Posterior vena cava (tissue), 2 donors: ENCODE data around the gene GLUL. TPM values are rescaled to one million over a fixed set of nuclear protein-coding genes. Genes with fewer than 3 reads are reported as not detected.
A peak's percentile ranks its signal among the peaks of the same experiment; 100 is the strongest.

Experiments used
- DNase-seq: peaks from one replicate; pipeline ENCODE4 v3.0.0-alpha.2; 2020; ENCODE audit warnings: low spot score
- intact Hi-C, 2 donors: fragments of 100-400 bp; cut with DNase I; formaldehyde crosslinking; loops; one replicate each; pipeline versions ENCODE4 v1.14.1 to v1.14.2; 2022 to 2023
- total RNA-seq, 2 donors: library from RNA; stranded (reverse); fragmentation: NEBNext Ultra II Directional; extraction: Animal tissue kit (Norgen Biotek cat#: 25700); gene quantifications; one replicate each; pipeline ENCODE4 v1.2.1, GENCODE V29; 2021
- donor health status: DM: yes; HTN: yes; CAD: no.
- donor health status: DM: yes; HTN: yes; CAD: no.

The GLUL gene
- total RNA-seq, 2 donors from 2014 or later, result 482 to 580 TPM

DNA sequence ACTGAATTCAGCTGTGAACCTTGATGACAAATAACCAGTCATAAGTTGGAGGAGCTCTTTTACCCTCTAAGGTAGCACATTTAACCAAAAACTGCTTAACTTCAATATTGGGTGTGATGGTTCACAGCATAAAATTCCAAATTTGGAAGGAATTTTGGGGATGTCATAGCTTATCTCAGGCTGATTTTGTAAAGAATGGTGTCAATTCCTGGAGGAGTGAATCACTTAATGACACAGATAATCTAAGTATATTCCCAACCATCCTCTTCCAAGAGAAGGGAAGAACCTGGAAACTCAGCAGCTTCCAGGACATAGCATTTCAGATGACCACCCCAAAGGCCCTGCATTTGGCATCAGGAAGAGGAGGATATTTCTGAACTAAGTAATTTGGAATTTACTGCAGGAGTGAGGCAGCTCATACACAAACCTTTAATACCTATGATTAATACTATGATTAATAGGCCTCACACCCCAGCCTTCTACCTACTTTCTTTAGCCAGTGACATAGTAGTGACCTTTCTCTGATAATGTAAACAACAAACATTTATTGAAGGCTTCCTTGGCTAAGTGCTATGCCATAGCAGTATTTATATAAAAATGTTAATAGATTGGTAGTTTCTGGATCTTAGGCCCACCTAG, 14.5 kb downstream of the GLUL start:
- no peak for DNase-seq

DNA sequence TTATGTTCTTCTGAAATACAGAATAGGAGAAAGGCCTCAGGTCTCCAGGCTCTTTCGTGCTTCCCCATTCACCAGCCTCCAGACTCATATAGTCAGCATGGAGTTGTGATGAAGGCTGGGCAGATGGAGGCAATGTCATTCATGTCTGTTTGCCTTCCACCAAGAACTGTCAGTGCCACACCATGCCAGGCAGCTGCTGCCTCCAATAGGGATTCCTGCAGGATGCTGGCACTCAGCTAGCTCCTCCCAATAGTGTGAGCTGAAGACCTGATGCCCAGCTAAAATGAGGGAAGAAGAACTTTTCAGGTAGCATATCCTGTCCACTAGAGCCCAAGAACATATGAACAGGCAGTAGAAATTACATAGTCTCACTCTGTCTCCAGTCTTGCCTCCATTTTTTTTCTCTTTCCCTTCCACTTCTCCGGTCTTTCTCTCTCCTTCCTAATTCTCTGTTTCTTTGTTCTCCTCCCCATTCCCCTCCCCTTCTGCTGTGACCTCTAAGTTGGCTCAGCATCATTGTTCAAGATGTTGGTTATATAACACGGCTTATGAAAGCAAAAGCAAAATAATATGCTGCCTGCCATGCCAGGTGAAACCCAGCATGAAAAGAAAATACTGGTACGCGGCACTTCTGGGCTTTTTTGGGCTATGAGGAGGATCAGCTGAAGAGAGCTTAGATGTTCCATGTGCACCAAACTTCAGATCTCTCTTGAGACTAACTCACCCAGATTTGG, 17.3 kb downstream of the GLUL start:
- no peak for DNase-seq
- intact Hi-C loops, result no loop called here

More for the DNA sequence above, 14.5 kb downstream of the GLUL start:
- intact Hi-C loops, result no loop called here

GRCh38 chr1:182370532-182370931, 21.1 kb downstream of the GLUL start:
- intact Hi-C loops, result no loop called here
- no peak for DNase-seq

DNA sequence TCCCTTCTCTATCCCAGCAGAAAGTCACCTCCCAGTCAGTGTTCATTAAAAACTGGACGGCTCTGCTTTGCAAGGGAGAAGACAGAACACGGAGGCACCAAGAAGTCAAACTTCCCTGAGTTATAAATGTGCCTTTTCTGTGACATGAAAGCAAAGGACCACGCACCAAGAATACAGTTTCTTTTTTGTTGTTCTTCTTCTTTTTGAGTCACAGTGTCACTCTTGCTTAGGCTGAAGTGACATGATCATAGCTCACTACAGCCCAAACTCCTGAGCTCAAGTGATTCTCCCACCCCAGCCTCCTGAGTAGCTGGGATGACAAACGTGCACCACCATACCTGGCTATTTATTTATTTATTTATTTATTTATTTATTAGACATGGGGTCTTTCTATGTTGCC, 22.7 kb downstream of the GLUL start:
- intact Hi-C loops, result no loop called here
- no peak for DNase-seq

- intact Hi-C loops, result no loop called here
- DNase-seq, result no peak
These were observed 23.2 kb downstream of the GLUL start for GRCh38 chr1:182368358-182368757.

DNA sequence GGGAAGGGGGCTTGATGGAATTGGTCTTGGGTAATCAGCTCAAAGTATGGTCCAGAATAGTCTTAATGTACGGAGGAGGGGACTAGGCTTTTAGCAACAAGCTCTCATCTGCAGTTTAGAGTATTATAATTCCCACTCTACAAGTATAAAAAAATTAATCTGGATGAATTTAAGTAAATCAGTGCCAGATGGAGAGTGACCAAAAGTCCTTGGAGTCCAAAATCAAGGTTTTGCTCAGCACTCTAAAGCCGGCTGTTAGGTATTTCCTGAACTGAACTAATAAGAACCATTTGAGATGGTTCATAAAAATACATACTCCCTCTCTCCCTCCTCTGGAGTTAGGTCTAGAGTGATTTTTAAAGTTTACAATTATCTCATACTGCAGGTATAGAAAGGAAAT, 23.7 kb downstream of the GLUL start:
- intact Hi-C loops, result no loop called here
- no peak for DNase-seq

GRCh38 chr1:182366596-182366995, 25.0 kb downstream of the GLUL start:
- DNase-seq, result no peak

GRCh38 chr1:182359645-182360044, 31.9 kb downstream of the GLUL start:
- DNase-seq, result no peak
- intact Hi-C loops, result loop anchor here in 1 of 2 donors (10.0 kb wide), 1 partner anchor 75 kb away; no protein-coding TSS in a partner anchor

More at GRCh38 chr1:182366596-182366995, 25.0 kb downstream of the GLUL start:
- intact Hi-C loops, result no loop called here

DNA sequence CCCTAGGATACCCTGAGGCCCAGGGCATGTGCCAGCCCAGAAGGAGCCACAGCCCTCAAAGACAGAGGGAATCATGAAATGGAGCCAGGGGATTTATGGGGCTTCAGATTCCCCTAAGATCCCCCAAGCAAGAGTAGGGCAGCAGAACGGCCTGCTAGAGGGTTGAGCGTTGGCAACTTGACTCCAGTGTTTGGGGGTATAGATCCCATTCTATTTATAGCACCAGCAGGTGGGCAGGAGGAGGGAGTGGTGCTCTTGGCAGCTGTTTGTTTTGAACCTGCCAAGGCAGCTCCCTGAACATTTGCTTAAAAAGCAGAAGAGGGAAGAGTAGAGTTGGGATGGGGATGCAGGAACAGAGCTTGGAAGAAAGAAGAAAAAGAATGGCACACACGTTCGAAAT, 33.7 kb downstream of the GLUL start:
- intact Hi-C loops, result loop anchor here in 1 of 2 donors (10.0 kb wide), 1 partner anchor 73 kb away; no protein-coding TSS in a partner anchor

DNA sequence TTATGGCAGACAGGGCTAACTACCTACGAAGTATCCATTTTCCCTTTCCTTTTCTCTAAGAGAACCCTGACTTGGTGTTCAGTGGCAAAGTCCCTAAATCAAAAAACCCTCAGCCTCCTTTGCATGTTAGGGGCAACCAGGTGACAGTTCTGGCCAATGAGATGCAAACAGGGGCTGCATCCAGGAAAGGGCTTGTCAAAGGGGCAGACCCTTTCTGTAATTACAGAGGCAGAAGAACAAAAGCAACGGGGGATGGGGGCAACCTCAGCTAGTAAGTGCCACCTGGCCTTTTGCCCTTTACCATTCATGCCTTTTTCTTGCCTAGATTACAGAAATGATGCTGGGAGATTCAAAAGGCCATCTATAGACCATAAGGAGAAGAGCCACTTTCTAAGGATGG, 34.4 kb downstream of the GLUL start:
- intact Hi-C loops, result loop anchor here in 1 of 2 donors (10.0 kb wide), 1 partner anchor 72 kb away; no protein-coding TSS in a partner anchor
- DNase-seq, result no peak

More for the DNA sequence above, 33.7 kb downstream of the GLUL start:
- DNase-seq, result no peak

- no peak for DNase-seq
- intact Hi-C loops, result loop anchor here in 1 of 2 donors (10.0 kb wide), 1 partner anchor 71 kb away; no protein-coding TSS in a partner anchor
These were observed 35.9 kb downstream of the GLUL start for GRCh38 chr1:182355723-182356098.

DNA sequence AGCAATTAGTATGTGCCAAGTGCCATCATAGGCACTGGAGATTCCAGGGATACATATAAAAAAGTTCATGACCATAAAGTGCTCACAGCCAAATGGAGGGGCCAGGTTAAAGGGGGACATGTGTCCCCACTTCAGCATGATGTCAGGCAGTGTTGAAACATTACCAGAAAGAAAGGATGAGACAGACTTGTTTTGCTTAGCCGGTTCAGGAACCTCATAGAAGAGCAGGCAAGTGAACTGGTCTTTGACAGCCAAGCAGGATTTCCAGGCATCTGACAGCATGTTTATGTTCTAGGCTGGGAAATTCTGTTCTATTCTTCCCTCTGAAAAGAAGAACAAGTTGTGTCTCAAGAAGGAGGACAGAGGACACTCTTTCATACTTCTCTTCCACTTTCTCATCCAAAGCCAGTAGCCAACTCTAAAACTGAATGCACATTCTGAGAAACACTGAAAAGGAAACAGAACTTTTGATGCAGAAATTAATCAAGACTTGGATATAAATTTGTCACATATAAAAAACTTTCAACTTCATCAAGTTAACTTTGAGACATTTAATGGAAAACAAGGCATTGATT, 39.7 kb downstream of the GLUL start:
- intact Hi-C loops, result loop anchor here in 1 of 2 donors (10.0 kb wide), 1 partner anchor 67 kb away; no protein-coding TSS in a partner anchor
- DNase-seq, result no peak

DNA sequence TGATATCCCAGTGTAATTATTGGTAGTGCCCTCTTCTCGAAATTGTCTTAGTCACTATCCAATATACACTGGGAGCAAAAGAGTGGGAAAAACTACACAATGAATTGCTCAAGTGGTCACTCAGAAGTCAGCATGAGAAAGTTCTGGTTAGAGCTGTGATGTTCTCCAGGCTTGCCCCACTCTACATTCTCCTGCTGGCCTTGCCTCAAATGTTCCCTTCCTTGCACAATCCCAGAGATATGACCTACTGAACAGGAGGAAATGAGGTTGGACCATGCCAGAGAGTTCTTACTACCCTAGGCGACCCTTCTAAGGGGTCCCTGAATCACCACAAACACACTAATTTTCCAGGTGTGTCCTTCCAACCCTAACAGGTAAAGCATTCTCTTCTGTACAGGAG, 40.8 kb downstream of the GLUL start:
- DNase-seq, result no peak
- intact Hi-C loops, result loop anchor here in 1 of 2 donors (10.0 kb wide), 1 partner anchor 66 kb away; no protein-coding TSS in a partner anchor

GRCh38 chr1:182348961-182349747, 42.4 kb downstream of the GLUL start:
- intact Hi-C loops, result no loop called here
- DNase-seq, result peak; percentile 83

DNA sequence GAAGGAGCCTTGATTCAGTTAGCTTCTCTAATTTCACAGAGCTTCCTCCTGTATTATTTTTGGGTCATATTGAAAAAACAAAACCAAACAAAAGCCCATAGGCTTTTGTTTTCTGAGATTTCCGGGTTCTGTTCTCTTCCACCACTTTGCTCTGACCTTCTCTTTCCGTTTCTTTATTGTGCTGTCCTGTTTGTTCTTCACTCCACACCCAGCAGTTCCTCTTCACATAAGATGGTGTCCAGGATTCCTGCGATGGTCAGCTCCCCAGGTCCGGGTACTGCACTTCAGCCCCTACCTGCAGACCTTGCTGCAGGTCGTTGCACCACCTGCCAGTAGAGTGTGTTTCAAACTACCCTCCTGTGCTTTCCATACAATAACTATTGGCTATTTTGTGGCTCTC, 44.6 kb downstream of the GLUL start:
- intact Hi-C loops, result no loop called here
- DNase-seq, result no peak

DNA sequence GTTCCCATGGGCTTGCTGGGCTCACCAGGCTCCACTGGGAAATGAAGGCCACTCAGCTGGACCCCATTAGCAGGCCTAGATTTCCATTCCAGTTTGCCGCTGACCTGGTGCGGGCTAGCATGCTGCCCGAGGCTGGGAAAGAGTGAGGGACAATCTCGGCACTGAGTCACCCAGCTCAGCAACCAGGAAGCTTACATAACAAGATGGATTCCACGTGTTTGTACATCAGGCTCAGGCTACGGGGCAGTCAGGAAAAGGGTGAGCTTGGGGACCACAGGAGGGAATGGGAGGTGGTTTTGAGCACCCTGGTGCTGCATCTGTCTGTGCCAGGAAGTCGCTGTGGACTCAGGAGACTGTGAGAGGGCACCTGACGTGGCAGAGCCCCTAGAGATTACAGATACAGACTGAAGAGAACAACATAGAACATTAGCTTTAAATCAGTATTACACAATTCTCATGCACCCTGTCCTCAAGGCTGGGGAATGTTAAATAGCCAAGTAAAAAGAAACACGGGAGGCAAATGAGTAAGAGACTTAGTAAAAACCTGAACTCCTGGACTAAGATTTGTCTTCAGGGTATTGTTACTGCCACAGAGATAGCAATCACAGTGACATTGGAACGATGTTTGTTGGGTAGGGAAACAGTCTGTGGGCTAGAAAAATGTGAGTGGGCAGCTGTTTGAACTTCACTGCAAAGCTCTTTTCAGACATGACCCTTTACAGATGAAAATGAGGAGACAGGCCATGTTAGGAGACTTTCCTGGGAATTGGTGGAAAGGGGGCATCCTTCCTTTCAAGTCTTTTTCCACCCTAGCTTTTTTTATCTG, 51.1 kb downstream of the GLUL start:
- no peak for DNase-seq
- intact Hi-C loops, result no loop called here

- intact Hi-C loops, result no loop called here
- no peak for DNase-seq
These were observed 51.9 kb downstream of the GLUL start for GRCh38 chr1:182339684-182340083.

DNA sequence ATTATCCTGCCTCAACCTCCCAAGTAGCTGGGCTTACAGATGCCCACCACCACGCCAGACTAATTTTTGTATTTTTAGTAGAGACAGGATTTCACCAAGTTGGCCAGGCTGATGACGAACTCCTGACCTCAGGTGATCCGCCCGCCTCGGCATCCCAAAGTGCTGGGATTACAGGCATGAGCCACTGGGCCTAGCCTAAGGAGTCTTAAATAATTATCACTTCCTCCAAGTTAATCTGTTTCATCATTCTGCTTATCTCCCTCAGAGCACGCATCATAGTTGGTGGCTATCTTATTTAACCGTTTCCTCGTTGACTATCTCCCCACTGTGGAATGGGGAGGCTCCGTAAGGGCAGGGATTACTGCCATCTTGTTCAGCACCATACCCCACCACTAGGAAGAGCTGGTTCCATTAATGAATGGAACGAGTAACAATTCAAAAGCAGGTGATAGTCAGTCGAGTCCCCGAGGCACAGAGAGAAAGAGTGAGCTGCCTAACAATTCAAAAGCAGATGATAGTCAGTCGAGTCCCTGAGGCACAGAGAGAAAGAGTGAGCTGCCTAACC, 52.7 kb downstream of the GLUL start:
- DNase-seq, result no peak
- intact Hi-C loops, result no loop called here
